HG02943 (cell line): ENCODE data around the gene ACTA2.

Source experiments
- ATAC-seq: cut with Tn5 transposase; IDR thresholded peaks from one replicate; pipeline ENCODE4 v1.9.1; 2021; ENCODE audit warnings: mild to moderate bottlenecking, low read depth, moderate library complexity; ENCODE audit not compliant: unreplicated experiment

The ACTA2 gene

GRCh38 chr10:88952647-88953111 is at the start of gene ACTA2:
ACTA2 (minus strand) TSS chr10:88952773; CDS start chr10:88948930, 3,843 bp downstream.
- no peak for ATAC-seq

DNA sequence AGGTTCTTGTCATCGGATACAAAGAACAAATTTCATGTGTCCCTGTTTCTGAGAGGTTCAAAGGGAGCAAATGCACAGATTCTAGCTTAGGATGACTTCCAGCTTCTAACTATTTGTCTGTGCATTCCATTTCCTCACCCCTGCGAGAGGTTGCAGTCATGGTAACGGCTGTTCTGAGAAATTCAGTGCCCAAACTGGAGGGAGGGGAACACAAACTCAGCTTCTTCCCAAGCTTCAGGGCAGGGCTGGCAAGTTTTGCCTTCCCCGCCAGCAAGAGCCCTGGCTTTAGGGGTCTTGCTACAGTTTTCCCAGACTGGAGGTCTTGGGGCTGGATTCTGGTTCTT is 49.1 kb upstream of the ACTA2 start:
- no peak for ATAC-seq

GRCh38 chr10:89001024-89001728 is 48.6 kb upstream of the ACTA2 start:
- ATAC-seq: no peak

- no peak for ATAC-seq
These were observed 47.1 kb upstream of the ACTA2 start for GRCh38 chr10:88999625-89000024.

DNA sequence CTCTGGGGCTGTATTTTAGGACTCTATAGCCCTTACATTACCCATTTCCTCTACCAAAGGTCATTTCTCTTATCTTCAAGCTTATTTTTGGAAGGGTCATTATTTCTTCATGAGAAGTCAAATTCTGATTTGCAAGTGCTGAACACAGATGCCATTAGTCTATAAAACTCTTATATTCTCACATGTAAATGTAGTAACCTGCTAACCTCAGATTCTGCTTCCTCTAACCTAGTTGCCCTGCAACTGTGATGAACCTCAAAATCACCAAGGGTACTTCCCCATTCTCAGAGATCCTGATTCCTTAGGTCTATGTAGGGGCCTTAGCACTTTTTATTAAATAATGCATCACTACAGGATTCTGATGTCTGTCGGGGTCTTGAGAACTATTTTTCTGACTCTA is 44.4 kb upstream of the ACTA2 start:
- no peak for ATAC-seq

DNA sequence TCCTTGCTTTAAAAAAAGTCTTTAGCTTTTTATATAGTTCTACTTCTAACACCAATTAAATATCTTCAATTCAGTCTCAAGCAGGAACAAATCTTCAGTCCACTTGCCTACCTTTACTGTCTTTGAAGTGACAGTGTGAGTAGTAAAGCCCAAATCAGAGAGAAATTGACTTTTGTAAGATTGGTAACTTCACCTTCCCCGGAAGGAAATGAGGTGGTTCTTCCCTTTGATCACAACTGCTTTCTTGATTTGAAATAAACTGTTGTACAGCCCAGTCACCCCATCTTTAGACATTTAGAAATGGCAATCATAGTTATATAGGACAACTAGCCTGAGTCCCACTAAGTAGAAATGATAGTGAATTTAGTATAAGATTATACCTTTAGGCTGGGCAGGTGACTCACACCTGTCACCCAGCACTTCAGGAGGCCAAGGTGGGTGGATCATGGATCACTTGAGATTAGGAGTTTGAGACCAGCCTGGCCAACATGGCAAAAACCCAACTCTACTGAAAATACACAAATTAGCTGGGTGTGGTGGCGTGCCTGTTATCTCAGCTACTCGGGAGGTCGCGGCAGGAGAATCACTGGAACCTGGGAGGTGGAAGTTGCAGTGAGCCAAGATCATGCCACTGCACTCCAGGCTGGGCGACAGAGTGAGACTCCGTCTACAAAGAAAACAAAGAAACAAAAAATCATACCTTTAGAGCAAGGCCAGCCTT is 42.7 kb upstream of the ACTA2 start:
- ATAC-seq: no peak

- ATAC-seq: no peak
These were observed 41.4 kb upstream of the ACTA2 start for GRCh38 chr10:88994019-88994418.

DNA sequence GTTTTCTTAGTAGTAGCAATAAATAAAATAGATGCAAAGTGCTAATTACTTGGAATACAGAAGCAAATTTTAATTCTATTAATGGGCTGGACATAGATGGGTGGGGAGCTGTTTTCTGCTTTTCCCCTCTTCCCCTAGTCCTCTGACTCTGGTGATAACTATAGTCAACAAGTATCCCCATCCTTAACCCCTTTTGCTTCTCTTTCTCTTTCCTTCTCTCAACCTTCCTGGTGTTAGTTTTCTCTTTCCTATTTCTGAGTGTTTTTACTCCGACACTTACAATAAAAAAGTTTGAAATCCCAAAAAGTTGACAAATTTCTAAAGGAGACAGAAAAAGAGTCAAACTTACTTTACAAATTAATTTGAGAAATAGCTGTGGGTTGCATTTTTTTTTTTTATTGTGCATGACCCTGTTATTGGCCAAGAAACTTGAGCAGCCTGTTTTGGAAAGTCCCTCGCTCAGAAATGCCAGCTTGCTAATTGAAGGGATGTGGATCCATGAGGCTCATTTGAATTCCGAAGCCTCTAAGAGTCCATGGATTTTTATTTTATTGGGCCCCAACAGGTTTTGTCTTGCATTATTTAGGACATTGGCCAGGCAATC is 40.5 kb upstream of the ACTA2 start:
- no peak for ATAC-seq

DNA sequence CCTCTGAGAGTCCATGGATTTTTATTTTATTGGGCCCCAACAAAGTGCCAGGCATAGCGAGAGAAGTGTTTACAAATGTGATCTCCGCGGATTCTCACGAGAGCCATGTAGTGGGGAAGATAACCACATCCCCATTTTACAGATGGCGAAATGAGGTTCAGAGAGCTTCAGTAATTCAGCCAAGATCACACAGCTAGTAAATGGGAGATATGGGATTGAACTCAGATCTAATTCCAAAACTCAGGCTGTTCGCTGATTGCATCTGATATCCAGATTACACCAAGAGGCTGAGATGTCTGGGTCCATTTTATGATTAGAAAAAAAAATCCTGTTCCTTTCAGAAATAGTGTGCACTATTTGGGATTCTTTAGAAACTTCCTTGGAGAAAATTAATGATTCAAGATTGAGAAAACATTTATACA is 39.3 kb upstream of the ACTA2 start:
- no peak for ATAC-seq

DNA sequence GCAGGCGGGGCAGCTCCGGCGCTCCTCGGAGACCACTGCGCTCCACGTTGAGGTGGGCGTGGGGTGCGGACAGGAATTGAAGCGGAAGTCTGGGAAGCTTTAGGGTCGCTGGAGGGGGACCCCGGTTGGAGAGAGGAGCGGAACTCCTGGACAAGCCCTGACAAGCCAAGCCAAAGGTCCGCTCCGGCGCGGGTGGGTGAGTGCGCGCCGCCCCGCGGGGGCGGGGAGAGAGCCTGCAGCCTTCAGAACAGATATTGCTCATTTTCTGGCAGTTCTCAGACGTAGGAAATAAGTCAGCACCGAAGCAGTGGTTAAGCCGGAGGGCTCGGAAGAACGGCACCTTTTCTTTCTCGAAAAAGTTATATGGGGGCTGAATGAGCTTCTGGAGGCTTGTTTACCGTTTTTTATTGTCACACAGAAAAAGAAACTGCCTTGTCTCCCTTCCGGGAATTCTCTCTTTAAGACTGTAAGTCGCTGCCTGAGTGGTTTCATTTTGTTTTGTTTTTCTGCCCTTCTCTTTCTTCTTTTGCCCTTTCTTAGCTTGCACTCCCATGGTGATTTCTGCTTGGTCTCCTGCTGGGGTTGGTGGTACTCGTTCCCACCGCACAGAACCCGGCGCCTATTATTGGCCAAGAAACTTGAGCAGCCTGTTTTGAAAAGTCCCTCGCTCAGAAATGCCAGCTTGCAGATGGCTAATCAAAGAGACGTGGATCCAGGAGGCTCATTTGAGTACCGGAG is 38.8 kb upstream of the ACTA2 start:
- no peak for ATAC-seq

- ATAC-seq: peak; percentile 59
These were observed 38.0 kb upstream of the ACTA2 start, which contains the start of gene FAS for GRCh38 chr10:88990384-88991160. FAS (plus strand) TSS chr10:88990798; CDS start chr10:88990877, 79 bp downstream.

- ATAC-seq: peak; percentile 3
These were observed 37.3 kb upstream of the ACTA2 start for GRCh38 chr10:88989824-88990383.

GRCh38 chr10:88989423-88989822 is 36.9 kb upstream of the ACTA2 start:
- ATAC-seq: no peak

DNA sequence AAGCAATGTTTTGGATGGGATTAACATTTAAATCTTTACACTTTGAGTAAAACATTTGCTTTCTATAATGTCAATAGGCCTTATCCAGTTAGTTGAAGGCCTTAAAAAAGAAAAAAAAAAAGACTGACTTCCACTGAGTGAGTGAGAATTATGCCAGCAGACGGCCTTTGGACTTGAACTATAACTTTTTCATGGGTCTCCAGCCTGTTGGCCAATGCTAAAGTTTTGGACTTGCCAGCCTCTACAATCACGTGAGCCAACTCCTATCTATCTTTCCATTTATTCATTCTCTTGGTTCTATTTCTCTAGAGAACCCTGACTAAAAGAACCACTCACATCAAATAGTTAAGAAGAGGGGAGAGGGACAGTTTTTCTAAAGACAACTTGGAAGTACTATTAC is 35.3 kb upstream of the ACTA2 start:
- ATAC-seq: no peak

GRCh38 chr10:88987243-88987725 is 34.7 kb upstream of the ACTA2 start:
- no peak for ATAC-seq

- no peak for ATAC-seq
These were observed 34.1 kb upstream of the ACTA2 start for GRCh38 chr10:88986549-88987242.

- no peak for ATAC-seq
These were observed 32.0 kb upstream of the ACTA2 start for GRCh38 chr10:88984525-88984924.

- no peak for ATAC-seq
These were observed 31.4 kb upstream of the ACTA2 start for GRCh38 chr10:88983939-88984338.

- no peak for ATAC-seq
These were observed 30.6 kb upstream of the ACTA2 start for GRCh38 chr10:88983206-88983605.
